Cardiac fibroblast (primary cell): ENCODE data around the gene IQCB1.
"Not testable (repeated sequence)": the region's sequence is repeated elsewhere in the genome, so short reads cannot be mapped to it uniquely, and the experiment has no call there.

ENCODE experiments used
- DNase-seq, 2 donors: peaks; one replicate each; pipeline versions ENCODE4 v3.0.0 to v3.0.0-alpha.2; 2010; ENCODE audit warnings: low read depth in 2 of 2
- H3K4me3 ChIP-seq, 2 donors: replicated peaks in 1 of 2; 1 replicate in 1 of 2; 2 replicates in 1 of 2; pipeline ENCODE4 v1.5.1; 2011; ENCODE audit warnings: low read depth in 2 of 2, low read length in 2 of 2, mild to moderate bottlenecking in 2 of 2, moderate library complexity in 1 of 2
- CTCF ChIP-seq: IDR thresholded peaks from one replicate; pipeline ENCODE4 v1.5.1; 2011; ENCODE audit warnings: low read depth, mild to moderate bottlenecking, low read length, inconsistent platforms

The IQCB1 gene

DNA sequence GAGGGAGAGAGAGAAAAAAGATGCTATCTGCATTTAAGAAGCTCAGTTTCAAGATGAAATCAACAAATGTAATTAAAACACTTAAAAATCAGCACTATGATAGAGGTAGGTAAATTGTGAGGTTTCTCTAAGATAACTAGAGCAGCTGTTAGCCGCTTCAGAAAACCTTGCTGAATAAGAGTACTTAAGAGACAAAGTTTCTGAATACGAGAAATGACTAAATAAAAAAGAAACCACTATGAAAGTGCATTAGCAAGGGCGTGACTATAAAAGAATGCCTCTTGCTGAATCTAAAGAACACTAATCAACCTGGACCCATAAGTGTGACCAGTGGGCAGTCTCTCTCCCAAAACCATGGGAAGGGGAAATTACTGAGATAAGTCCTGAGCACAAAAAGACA is 41.8 kb downstream of the IQCB1 start:
- no peak for DNase-seq
- no peak overlapping the region for H3K4me3 ChIP-seq
- TF ChIP-seq CTCF = no peak

DNA sequence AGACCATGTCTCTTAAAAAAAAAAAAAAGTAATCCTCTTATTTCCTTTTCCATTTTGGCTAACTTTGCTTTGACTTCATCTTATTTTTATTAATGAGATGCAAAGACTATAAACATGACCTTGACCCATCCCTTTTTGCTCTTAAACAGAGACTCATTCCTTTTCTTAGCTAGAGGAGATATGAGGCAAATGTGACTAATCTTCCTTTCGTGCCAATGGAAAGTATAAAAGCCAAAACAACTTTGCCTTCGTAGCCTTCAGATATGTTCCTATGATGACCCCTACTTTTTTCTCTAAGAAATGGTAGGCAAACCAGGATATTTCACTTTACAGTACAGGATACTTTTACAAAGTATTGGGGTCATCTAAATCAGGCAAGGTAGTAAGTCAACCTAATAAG is 48.4 kb downstream of the IQCB1 start:
- H3K4me3 ChIP-seq = no peak overlapping the region
- peak; percentile 72 to 74 for DNase-seq
- TF ChIP-seq CTCF = no peak

GRCh38 chr3:121782784-121783183 is 52.1 kb downstream of the IQCB1 start:
- not testable (repeated sequence) for DNase-seq, H3K4me3 ChIP-seq

DNA sequence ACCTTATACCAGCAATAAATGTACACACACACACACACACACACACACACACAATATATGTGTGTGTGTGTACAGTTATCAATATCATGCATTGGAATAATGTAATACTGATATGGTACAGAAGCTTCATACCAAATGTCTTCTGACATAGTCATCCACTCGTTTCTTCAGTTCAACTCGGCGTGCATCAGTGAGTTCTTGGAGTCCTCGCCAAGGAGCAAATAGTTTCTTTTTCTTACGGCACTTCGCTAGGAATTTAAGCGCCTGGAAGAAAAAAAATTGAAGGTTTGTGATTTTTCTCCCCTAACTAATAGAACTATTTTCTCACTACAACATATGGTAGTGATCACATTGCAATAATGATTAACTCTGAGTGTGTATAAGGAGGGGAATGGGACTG is 53.2 kb downstream of the IQCB1 start:
- TF ChIP-seq CTCF = no peak
- H3K4me3 ChIP-seq = no peak overlapping the region
- no peak for DNase-seq

DNA sequence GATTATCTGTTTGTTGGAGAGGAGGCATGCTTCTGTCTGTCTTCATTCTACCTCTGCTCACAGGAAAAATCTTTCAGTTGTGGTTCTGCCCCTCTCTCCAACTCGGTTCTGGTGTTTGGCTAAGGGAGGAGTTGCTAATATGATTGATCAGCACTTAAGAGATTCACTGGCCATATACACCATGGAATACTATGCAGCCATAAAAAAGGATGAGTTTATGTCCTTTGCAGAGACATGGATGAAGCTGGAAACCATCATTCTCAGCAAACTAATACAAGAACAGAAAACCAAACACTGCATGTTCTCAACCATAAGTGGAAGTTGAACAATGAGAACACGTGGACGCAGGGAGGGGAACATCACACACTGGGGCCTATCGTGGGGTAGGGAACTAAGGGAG is 59.8 kb downstream of the IQCB1 start:
- H3K4me3 ChIP-seq, DNase-seq: not testable (repeated sequence)

- TF ChIP-seq CTCF = no peak
- DNase-seq = no peak
- H3K4me3 ChIP-seq = no peak overlapping the region
These were observed 65.6 kb downstream of the IQCB1 start for GRCh38 chr3:121769246-121769645.

DNA sequence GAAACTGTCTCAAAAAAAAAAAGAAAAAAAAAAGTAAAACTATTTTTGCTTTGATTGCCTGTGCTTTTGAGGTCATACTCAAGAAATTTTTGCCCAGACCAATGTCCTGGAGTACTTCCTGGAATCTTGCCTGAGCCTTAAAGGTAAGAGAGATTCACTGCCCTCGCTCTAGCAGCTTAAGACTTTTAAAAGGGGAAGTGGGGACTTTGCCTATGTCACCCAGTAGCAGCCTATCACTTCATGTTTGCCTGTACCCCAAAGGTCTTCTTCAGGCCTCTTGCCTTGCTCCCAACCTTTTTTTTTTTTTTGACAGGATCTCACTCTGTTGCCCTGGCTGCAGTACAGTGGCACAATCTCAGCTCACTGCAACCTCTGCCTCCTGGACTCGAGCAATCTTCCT is 66.4 kb downstream of the IQCB1 start:
- no peak for TF ChIP-seq CTCF
- no peak overlapping the region for H3K4me3 ChIP-seq
- DNase-seq = no peak

DNA sequence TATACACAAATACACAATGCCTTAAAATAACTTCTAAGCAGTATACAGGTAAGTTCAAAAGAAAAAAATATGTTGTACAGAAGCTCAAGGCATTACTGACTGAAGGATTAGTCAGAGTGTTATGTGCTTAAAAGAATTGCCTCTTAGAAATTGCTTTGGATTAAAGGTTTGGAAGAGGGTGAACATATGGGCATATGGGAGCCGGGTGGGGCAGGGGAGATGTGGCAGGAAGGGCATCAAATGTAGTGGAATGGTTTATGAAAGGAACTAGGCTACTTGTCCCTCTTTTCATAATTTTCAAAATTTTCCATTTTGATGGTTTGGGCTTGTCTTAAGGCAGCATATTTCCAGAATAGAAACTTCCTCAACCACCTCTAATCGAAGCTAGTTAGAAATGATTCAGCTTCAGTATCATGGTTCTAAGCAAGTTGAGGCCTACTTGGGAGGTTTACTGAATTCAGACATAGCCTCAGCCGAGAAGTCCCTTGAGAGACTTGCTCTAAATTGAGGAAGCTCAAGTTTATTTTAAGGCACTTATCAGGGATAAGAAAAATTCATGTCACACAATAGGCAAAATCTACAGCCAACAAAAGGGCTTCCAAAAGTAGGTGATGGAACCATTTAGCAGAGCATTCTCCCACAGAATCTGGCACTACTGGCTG is 75.2 kb downstream of the IQCB1 start:
- DNase-seq = peak in 1 of 2 donors; percentile 45
- TF ChIP-seq CTCF = no peak
- H3K4me3 ChIP-seq = no peak overlapping the region
